Uterus (tissue), 4 donors: ENCODE results near the gene SHISA4. TPM values are rescaled to one million over a fixed set of nuclear protein-coding genes. Genes with fewer than 3 reads are reported as not detected.
"Not testable (repeated sequence)": the region's sequence is repeated elsewhere in the genome, so short reads cannot be mapped to it uniquely, and the experiment has no call there.

Source experiments
- DNase-seq, 2 donors: peaks; one replicate each; pipeline ENCODE4 v3.0.0-alpha.2; 2019 to 2020
- H3K27ac ChIP-seq, 2 donors: fragments of 200-600 bp; sonication (generic); 1 replicate in 1 of 2; 2 replicates in 1 of 2; pipeline ENCODE4 v1.5.1; 2016 to 2018
- H3K27me3 ChIP-seq, 2 donors: fragments of 200-600 bp; sonication (generic); one replicate each; pipeline ENCODE4 v1.5.1; 2018 to 2019; ENCODE audit warnings: control low read depth in 1 of 2
- H3K36me3 ChIP-seq, 2 donors: fragments of 200-600 bp; sonication (generic); one replicate each; pipeline ENCODE4 v1.5.1; 2019; ENCODE audit warnings: control low read depth in 1 of 2
- H3K4me1 ChIP-seq, 2 donors: fragments of 200-600 bp; sonication (generic); one replicate each; pipeline ENCODE4 v1.5.1; 2018 to 2019; ENCODE audit warnings: control low read depth in 1 of 2
- H3K4me3 ChIP-seq, 2 donors: fragments of 200-600 bp; sonication (generic); 1 replicate in 1 of 2; 2 replicates in 1 of 2; pipeline ENCODE4 v1.5.1; 2018 to 2019; ENCODE audit warnings: mild to moderate bottlenecking in 1 of 2
- H3K9me3 ChIP-seq, 2 donors: fragments of 200-600 bp; sonication (generic); one replicate each; pipeline ENCODE4 v1.5.1; 2019; ENCODE audit warnings: control low read depth in 1 of 2
- CTCF ChIP-seq, 4 experiments: fragments of 200-600 bp in 2 of 4; fragments of 450-650 bp in 2 of 4; sonication (generic) in 2 of 4; IDR thresholded peaks; one replicate each; pipeline ENCODE4 v1.5.1; 2016 to 2019; ENCODE audit warnings: antibody characterized with exemption in 4 of 4, mild to moderate bottlenecking in 2 of 4, moderate library complexity in 1 of 4
- POLR2A ChIP-seq, 2 donors: fragments of 450-650 bp; IDR thresholded peaks; one replicate each; pipeline ENCODE4 v1.6.1; 2016; ENCODE audit warnings: antibody characterized with exemption in 2 of 2, mild to moderate bottlenecking in 1 of 2, moderate library complexity in 1 of 2
- intact Hi-C: fragments of 100-400 bp; cut with DNase I; formaldehyde crosslinking; loops from one replicate; pipeline ENCODE4 v1.15.1; 2023; ENCODE audit warnings: low total_unique reads
- total RNA-seq, 4 donors: library from RNA; depleted of rRNA in 3 of 4; stranded (reverse); fragments of >200 nt in 3 of 4; gene quantifications; one replicate each; pipeline versions ENCODE4 v1.1.0 to v1.2.4, GENCODE V29; 2014 to 2023
- donor health status: DM: yes; HTN: yes; CAD: no.

Gene SHISA4
- total RNA-seq: 10 to 100 TPM in 2 of 4 donors, 1 to 10 TPM in 2; 2.1 to 52.8 (median 12.0) TPM

GRCh38 chr1:201888282-201889089 lies at the start of gene SHISA4:
TSS of gene SHISA4 (plus strand) at chr1:201888898. CDS start at chr1:201888995, 97 bp downstream.
- Histone ChIP-seq H3K27me3 (no peaks in the 10 kb centered on the region), H3K9me3 (no peaks in the 10 kb centered on the region), H3K4me3 (peak within 1 kb of the TSS; percentile 68 to 76), H3K27ac (peak within 1 kb of the TSS; percentile 70 to 71), H3K4me1 (peaks cover 3 to 10% of the 10 kb centered on the region in 2 donors), H3K36me3 (no peaks in the 10 kb centered on the region)
- intact Hi-C loops: no loop called here
- peak; percentile 57 to 63 for DNase-seq
- TF ChIP-seq POLR2A (IDR thresholded peaks at IDR 0.05) (peak; percentile 22 to 49), CTCF (IDR thresholded peaks at IDR 0.05) (peak in 1 of 4 experiments; percentile 11)

DNA sequence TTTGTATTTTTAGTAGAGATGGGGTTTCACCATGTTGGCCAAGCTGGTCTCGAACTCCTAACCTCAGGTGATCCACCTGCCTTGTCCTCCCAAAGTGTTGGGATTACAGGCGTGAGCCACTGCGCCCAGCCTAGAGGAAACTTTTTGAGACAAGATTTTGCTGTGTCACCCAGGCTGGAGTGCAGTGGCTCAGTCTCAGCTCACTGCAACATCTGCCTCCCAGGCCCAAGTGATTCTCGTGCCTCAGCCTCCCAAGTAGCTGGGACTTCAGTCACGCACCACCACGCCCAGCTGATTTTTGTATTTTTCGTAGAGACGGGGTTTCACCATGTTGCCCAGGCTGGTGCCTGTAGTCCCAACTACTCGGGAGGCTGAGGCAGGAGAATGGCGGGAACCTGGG lies 49.6 kb upstream of the SHISA4 start:
- intact Hi-C loops, DNase-seq: not testable (repeated sequence)

DNA sequence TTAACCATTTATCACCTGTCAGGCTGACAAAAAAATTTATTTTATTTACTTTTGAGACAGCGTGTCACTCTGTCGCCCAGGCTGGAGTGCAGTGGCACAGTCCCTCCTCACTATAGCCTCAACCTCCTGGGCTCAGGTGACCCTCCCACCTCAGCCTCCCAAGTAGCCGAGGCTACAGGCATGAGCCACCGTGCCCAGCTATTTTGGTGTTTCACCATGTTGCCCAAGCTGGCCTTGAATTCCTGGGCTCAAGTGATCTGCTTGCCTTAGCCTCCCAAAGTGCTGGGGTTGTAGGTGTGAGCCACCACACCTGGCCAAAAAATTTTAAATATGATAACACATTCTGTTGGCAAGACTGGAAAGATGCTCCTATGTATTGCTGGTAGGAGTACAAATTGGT lies 48.6 kb upstream of the SHISA4 start:
- H3K4me3 ChIP-seq: no peak overlapping the region
- H3K27ac ChIP-seq: no peak overlapping the region
- H3K27me3 ChIP-seq: no peaks in the 10 kb centered on the region
- intact Hi-C loops: no loop called here
- TF ChIP-seq POLR2A (IDR thresholded peaks at IDR 0.05) (no peak), CTCF (IDR thresholded peaks at IDR 0.05) (no peak)
- DNase-seq: no peak
- H3K36me3 ChIP-seq: no peaks in the 10 kb centered on the region
- no peaks in the 10 kb centered on the region for H3K9me3 ChIP-seq
- no peaks in the 10 kb centered on the region for H3K4me1 ChIP-seq

More for the DNA sequence above, 49.6 kb upstream of the SHISA4 start:
- not testable (repeated sequence) for H3K9me3 ChIP-seq, H3K27me3 ChIP-seq, H3K4me3 ChIP-seq, H3K27ac ChIP-seq, H3K4me1 ChIP-seq, H3K36me3 ChIP-seq

DNA sequence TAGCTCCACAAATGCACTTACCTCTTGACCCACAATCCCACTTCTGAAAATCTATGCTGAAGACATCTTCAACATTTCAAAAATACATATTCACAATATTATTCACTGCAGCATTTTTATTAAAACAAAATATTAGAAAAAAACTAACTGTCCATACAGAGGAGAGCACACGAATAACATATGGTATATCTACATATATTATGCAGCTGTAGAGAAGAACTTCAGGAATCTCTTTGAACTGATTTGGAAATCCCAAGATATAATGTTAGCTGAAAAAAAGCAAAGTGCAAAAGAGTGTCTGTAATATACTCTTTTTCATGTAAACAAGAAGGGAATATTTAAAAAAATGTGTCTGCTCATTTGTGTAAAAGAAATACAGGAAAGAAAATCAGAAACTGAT lies 48.2 kb upstream of the SHISA4 start:
- H3K4me3 ChIP-seq: no peak overlapping the region
- intact Hi-C loops: no loop called here
- no peaks in the 10 kb centered on the region for H3K27me3 ChIP-seq
- TF ChIP-seq POLR2A (IDR thresholded peaks at IDR 0.05): no peak
- no peak for TF ChIP-seq CTCF (IDR thresholded peaks at IDR 0.05)
- H3K27ac ChIP-seq: no peak overlapping the region
- H3K9me3 ChIP-seq: no peaks in the 10 kb centered on the region
- no peaks in the 10 kb centered on the region for H3K36me3 ChIP-seq
- no peak for DNase-seq
- no peaks in the 10 kb centered on the region for H3K4me1 ChIP-seq

DNA sequence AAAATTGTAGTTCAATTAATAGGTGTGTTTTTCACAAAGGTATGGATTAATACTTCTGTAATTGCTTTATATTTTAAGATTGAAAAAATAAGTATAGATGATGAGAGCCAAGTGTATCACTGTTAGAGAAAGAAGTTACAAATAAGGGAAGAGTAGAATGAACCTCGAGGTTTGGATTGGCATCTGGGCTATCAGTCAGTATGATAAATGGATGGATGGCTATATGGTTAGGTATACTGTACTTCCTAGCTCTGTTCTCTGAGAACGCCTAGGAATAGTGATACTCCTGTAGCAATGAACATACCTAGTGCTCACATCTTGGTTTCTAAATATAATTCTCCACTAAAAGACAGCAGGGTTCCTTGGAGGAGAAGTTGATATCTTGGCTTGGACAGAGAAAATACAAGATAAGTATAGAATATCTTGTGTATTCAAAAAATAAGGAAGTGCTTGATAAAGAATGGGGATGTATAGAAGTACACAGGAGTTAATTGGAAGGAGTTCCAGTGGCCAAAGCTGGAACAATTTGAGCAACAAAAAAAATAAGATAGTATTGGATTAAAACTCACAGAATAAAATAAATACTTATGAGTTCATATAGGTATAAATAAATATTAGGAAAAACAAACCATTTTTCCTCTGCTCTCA lies 47.3 kb upstream of the SHISA4 start:
- no peak for DNase-seq
- H3K4me3 ChIP-seq: no peak overlapping the region
- TF ChIP-seq POLR2A (IDR thresholded peaks at IDR 0.05) (no peak), CTCF (IDR thresholded peaks at IDR 0.05) (no peak)
- H3K27ac ChIP-seq: no peak overlapping the region
- no peaks in the 10 kb centered on the region for H3K27me3 ChIP-seq
- H3K36me3 ChIP-seq: no peaks in the 10 kb centered on the region
- H3K4me1 ChIP-seq: no peaks in the 10 kb centered on the region
- H3K9me3 ChIP-seq: no peaks in the 10 kb centered on the region
- intact Hi-C loops: no loop called here
